ENCODE results near the gene TXNL1. TPM values are rescaled to one million over a fixed set of nuclear protein-coding genes. Genes with fewer than 3 reads are reported as not detected.

Gene TXNL1
- total RNA-seq, 1 experiment from 2014 or later: 131 TPM

GRCh38 chr18:56637711-56638231 is 621 bp downstream of the TXNL1 start:
- POLR2A ChIA-PET (ENCODE audit: low non-redundant PET): interaction anchor here (0.9 kb wide), 1 partner anchor 227 kb away, joined by 19 read pairs; no protein-coding TSS in a partner anchor
- TF ChIP-seq CTCF (conservative IDR thresholded peaks at IDR 0.05; ENCODE audit: low read depth, low read length) (no peak), EZH2 (IDR thresholded peaks at IDR 0.05; ENCODE audit: borderline replicate concordance, low read depth, low read length, poor library complexity, severe bottlenecking) (no peak)
- Histone ChIP-seq H3K27me3 (replicated peaks; ENCODE audit: insufficient read depth, low read depth, low read length, poor library complexity) (no peaks in the 10 kb centered on the region), H3K4me3 (ENCODE audit: low read depth, low read length, poor library complexity, severe bottlenecking) (peak overlapping the region; percentile 91), H3K9me3 (ENCODE audit: low read depth, low read length, poor library complexity, severe bottlenecking) (no peaks in the 10 kb centered on the region), H3K27ac (ENCODE audit: low read depth, low read length, poor library complexity, severe bottlenecking) (peak overlapping the region; percentile 97), H3K4me1 (ENCODE audit: insufficient read depth, low read length, poor library complexity, severe bottlenecking) (peaks cover 9% of the 10 kb centered on the region), H3K36me3 (ENCODE audit: insufficient read depth, low read length, poor library complexity, severe bottlenecking) (peaks cover 4% of the 10 kb centered on the region)
- peak; percentile 4 for DNase-seq (ENCODE audit: low spot score)
- no TSS peak for BruUV-seq (replicated peaks)
- CTCF ChIA-PET: no interaction called here
- intact Hi-C loops (cut with micrococcal nuclease; ENCODE audit: unreplicated experiment): no loop called here

GRCh38 chr18:56637176-56637575 is 1.2 kb downstream of the TXNL1 start:
- Histone ChIP-seq H3K27ac (ENCODE audit: low read depth, low read length, poor library complexity, severe bottlenecking) (peak overlapping the region; percentile 97), H3K4me1 (ENCODE audit: insufficient read depth, low read length, poor library complexity, severe bottlenecking) (peaks cover 9% of the 10 kb centered on the region), H3K4me3 (ENCODE audit: low read depth, low read length, poor library complexity, severe bottlenecking) (peak overlapping the region; percentile 91), H3K27me3 (replicated peaks; ENCODE audit: insufficient read depth, low read depth, low read length, poor library complexity) (no peaks in the 10 kb centered on the region), H3K9me3 (ENCODE audit: low read depth, low read length, poor library complexity, severe bottlenecking) (no peaks in the 10 kb centered on the region), H3K36me3 (ENCODE audit: insufficient read depth, low read length, poor library complexity, severe bottlenecking) (peaks cover 4% of the 10 kb centered on the region)
- ChIA-PET CTCF (no interaction called here), POLR2A (ENCODE audit: low non-redundant PET) (no interaction called here)
- TF ChIP-seq EZH2 (IDR thresholded peaks at IDR 0.05; ENCODE audit: borderline replicate concordance, low read depth, low read length, poor library complexity, severe bottlenecking) (no peak), CTCF (conservative IDR thresholded peaks at IDR 0.05; ENCODE audit: low read depth, low read length) (no peak)
- intact Hi-C loops (cut with micrococcal nuclease; ENCODE audit: unreplicated experiment): no loop called here
- DNase-seq (ENCODE audit: low spot score): no peak
- BruUV-seq (replicated peaks): TSS peak; percentile 60

GRCh38 chr18:56635007-56635406 is 3.4 kb downstream of the TXNL1 start:
- H3K27me3 ChIP-seq (replicated peaks; ENCODE audit: insufficient read depth, low read depth, low read length, poor library complexity): no peaks in the 10 kb centered on the region
- no peaks in the 10 kb centered on the region for H3K9me3 ChIP-seq (ENCODE audit: low read depth, low read length, poor library complexity, severe bottlenecking)
- no peak overlapping the region for H3K27ac ChIP-seq (ENCODE audit: low read depth, low read length, poor library complexity, severe bottlenecking)
- CTCF ChIA-PET: no interaction called here
- peaks cover 9% of the 10 kb centered on the region for H3K4me1 ChIP-seq (ENCODE audit: insufficient read depth, low read length, poor library complexity, severe bottlenecking)
- no peak for DNase-seq (ENCODE audit: low spot score)
- H3K4me3 ChIP-seq (ENCODE audit: low read depth, low read length, poor library complexity, severe bottlenecking): no peak overlapping the region
- intact Hi-C loops (cut with micrococcal nuclease; ENCODE audit: unreplicated experiment): no loop called here
- TF ChIP-seq EZH2 (IDR thresholded peaks at IDR 0.05; ENCODE audit: borderline replicate concordance, low read depth, low read length, poor library complexity, severe bottlenecking): no peak
- no peak for TF ChIP-seq CTCF (conservative IDR thresholded peaks at IDR 0.05; ENCODE audit: low read depth, low read length)
- BruUV-seq (replicated peaks): no TSS peak
- POLR2A ChIA-PET (ENCODE audit: low non-redundant PET): no interaction called here
- H3K36me3 ChIP-seq (ENCODE audit: insufficient read depth, low read length, poor library complexity, severe bottlenecking): peaks cover 4% of the 10 kb centered on the region
